K562 (cell line): ENCODE measurements around the gene CEBPB. TPM values are rescaled to one million over a fixed set of nuclear protein-coding genes. Genes with fewer than 3 reads are reported as not detected.

ENCODE experiments used
- ARID4B ChIP-seq: sonication (generic); formaldehyde crosslinking; IDR thresholded peaks from 2 replicates; pipeline ENCODE4 v1.8.0; 2022; ENCODE audit warnings: mild to moderate bottlenecking, missing genetic modification reagents
- ATF7 ChIP-seq: fragments of 450-650 bp; IDR thresholded peaks from 2 replicates; pipeline ENCODE4 v1.7.1; 2014; ENCODE audit warnings: mild to moderate bottlenecking, moderate library complexity
- BCL6 ChIP-seq: fragments of 250-450 bp; sonication (Bioruptor Pico); IDR thresholded peaks from 2 replicates; pipeline ENCODE4 v1.4.0; 2020
- CCNT2 ChIP-seq: IDR thresholded peaks from 2 replicates; pipeline ENCODE4 v1.6.1; 2011; ENCODE audit warnings: borderline replicate concordance, low read depth, mild to moderate bottlenecking, moderate library complexity, mixed read lengths, low read length; ENCODE audit not compliant: insufficient read length; ENCODE audit errors: extremely low read depth
- ESRRA ChIP-seq: fragments of 450-650 bp; IDR thresholded peaks from 2 replicates; pipeline ENCODE4 v1.6.1; 2014; ENCODE audit warnings: low read depth, mild to moderate bottlenecking, moderate library complexity, borderline replicate concordance
- FOXJ2 ChIP-seq: fragments of 200-800 bp; sonication (Bioruptor generic); IDR thresholded peaks from 2 replicates; pipeline ENCODE4 v1.6.1; 2016; ENCODE audit warnings: missing genetic modification characterization, missing compliant biosample characterization
- FOXO4 ChIP-seq: fragments of 450-650 bp; formaldehyde crosslinking; IDR thresholded peaks from 2 replicates; pipeline ENCODE4 v1.4.0; 2020; ENCODE audit warnings: mild to moderate bottlenecking, moderate library complexity
- HMGN3 ChIP-seq: IDR thresholded peaks from 2 replicates; pipeline ENCODE4 v1.6.1; 2011; ENCODE audit warnings: borderline replicate concordance, low read depth, mild to moderate bottlenecking, mixed read lengths, low read length; ENCODE audit not compliant: insufficient read length; ENCODE audit errors: extremely low read depth
- NFATC3 ChIP-seq: fragments of 450-650 bp; IDR thresholded peaks from 2 replicates; pipeline ENCODE4 v1.6.1; 2017; ENCODE audit warnings: mild to moderate bottlenecking
- POLR2AphosphoS5 ChIP-seq: IDR thresholded peaks from 2 replicates; pipeline ENCODE4 v1.6.1; 2011; ENCODE audit warnings: mild to moderate bottlenecking, low read depth, low read length, moderate library complexity; ENCODE audit not compliant: control insufficient read depth, insufficient read depth
- RBM14 ChIP-seq: fragments of 200-400 bp; formaldehyde crosslinking; IDR thresholded peaks from 2 replicates; pipeline ENCODE4 v1.6.1; 2018; ENCODE audit warnings: low read depth, mild to moderate bottlenecking, low read length, moderate library complexity, borderline replicate concordance; ENCODE audit not compliant: insufficient read depth
- RBM25 ChIP-seq: fragments of 200-400 bp; formaldehyde crosslinking; IDR thresholded peaks from 2 replicates; pipeline ENCODE4 v1.6.1; 2018; ENCODE audit warnings: low read length, low read depth, moderate library complexity; ENCODE audit not compliant: severe bottlenecking
- SMAD1 ChIP-seq: fragments of 150-350 bp; IDR thresholded peaks from 2 replicates; pipeline ENCODE4 v1.6.1; 2014; ENCODE audit warnings: low read length, low read depth; ENCODE audit not compliant: partially characterized antibody
- ZNF507 ChIP-seq: conservative IDR thresholded peaks from 2 replicates; pipeline ENCODE4 v1.6.1; 2017; ENCODE audit warnings: missing genetic modification characterization, missing compliant biosample characterization
- ZNF592 ChIP-seq: fragments of 450-650 bp; IDR thresholded peaks from 2 replicates; pipeline ENCODE4 v1.6.1; 2017; ENCODE audit warnings: antibody characterized with exemption, mild to moderate bottlenecking
- polyA plus RNA-seq, 8 experiments: library from polyadenylated mRNA; depleted of rRNA in 4 of 8; stranded (reverse) in 5 of 8; unstranded in 3 of 8; fragments of >200 nt; fragmentation: Nextera tagmentation in 2 of 8; fragmentation: Illumina TruSeq in 1 of 8; extraction: Ambion mirVana in 2 of 8; extraction: Trizol in 1 of 8; gene quantifications; 2 replicates each; pipeline versions ENCODE4 v1.2.1 to v1.2.3, GENCODE V29; 2011 to 2014; ENCODE audit warnings: inconsistent platforms in 1 of 8, missing spikeins in 1 of 8
- total RNA-seq, 7 experiments: library from RNA; depleted of rRNA in 6 of 7; stranded (reverse); fragments of >200 nt in 6 of 7; fragmentation: Illumina TruSeq in 2 of 7; extraction: Trizol in 2 of 7; gene quantifications; 2 replicates each; pipeline versions ENCODE4 v1.2.1 to v1.2.3, GENCODE V29; 2011 to 2021; ENCODE audit warnings: low replicate concordance in 1 of 7

CEBPB gene
- total and polyA plus RNA-seq, 9 of the 15 experiments (the other 6 are each of a cell fraction or from before 2014, with no cell fraction given): 1.2 to 72.6 (median 7.8) TPM

- no peak for TF ChIP-seq ZNF507 (tag)
- TF ChIP-seq POLR2AphosphoS5: peak; percentile 87
- TF ChIP-seq RBM14: 0 out of 2 replicates have a peak, but pooled peaks have one; percentile 84
- peak; percentile 44 for TF ChIP-seq RBM25
- peak; percentile 43; the same call in 1 of the 2 replicates for TF ChIP-seq FOXO4 (CRISPR knock-in tag)
- TF ChIP-seq FOXJ2: peak; percentile 87
- TF ChIP-seq ESRRA: 0 out of 2 replicates have a peak, but pooled peaks have one; percentile 40
- TF ChIP-seq CCNT2: peak; percentile 88
- peak; percentile 56; the same call in 1 of the 2 replicates for TF ChIP-seq ZNF592
- TF ChIP-seq ARID4B (CRISPR knock-in tag): peak; percentile 79; the same call in 1 of the 2 replicates
- TF ChIP-seq ATF7: peak; percentile 80
- no peak for TF ChIP-seq BCL6
- no peak for TF ChIP-seq NFATC3
- TF ChIP-seq HMGN3: peak; percentile 76
- peak; percentile 73 for TF ChIP-seq SMAD1
These were observed at the start of gene CEBPB (continued) for GRCh38 chr20:50190251-50191064.
